Hepatocyte (in vitro differentiated cells): ENCODE results near the gene GNGT1. TPM values are rescaled to one million over a fixed set of nuclear protein-coding genes. Genes with fewer than 3 reads are reported as not detected.

Experiments
- DNase-seq: peaks from one replicate; pipeline ENCODE4 v3.0.0-alpha.2; 2016; ENCODE audit warnings: low spot score
- H2AFZ ChIP-seq: fragments of 200-600 bp; sonication (generic); 2 replicates; pipeline ENCODE4 v1.6.0; 2016; ENCODE audit warnings: antibody characterized with exemption, mild to moderate bottlenecking
- H3K27ac ChIP-seq: fragments of 200-600 bp; sonication (generic); 2 replicates; pipeline ENCODE4 v1.5.1; 2016; ENCODE audit warnings: mild to moderate bottlenecking
- H3K27me3 ChIP-seq: fragments of 200-600 bp; sonication (generic); 2 replicates; pipeline ENCODE4 v1.6.1; 2016
- H3K36me3 ChIP-seq: fragments of 200-600 bp; sonication (generic); replicated peaks from 2 replicates; pipeline ENCODE4 v1.5.1; 2016; ENCODE audit warnings: low read depth; ENCODE audit not compliant: insufficient read depth
- H3K4me1 ChIP-seq: fragments of 200-600 bp; sonication (generic); 2 replicates; pipeline ENCODE4 v1.5.1; 2016; ENCODE audit warnings: mild to moderate bottlenecking, moderate library complexity; ENCODE audit not compliant: insufficient read depth
- H3K4me2 ChIP-seq: fragments of 200-600 bp; sonication (generic); 2 replicates; pipeline ENCODE4 v1.6.0; 2016
- H3K4me3 ChIP-seq: fragments of 200-600 bp; sonication (generic); 2 replicates; pipeline ENCODE4 v1.5.1; 2016; ENCODE audit warnings: mild to moderate bottlenecking
- H3K79me2 ChIP-seq: fragments of 200-600 bp; sonication (generic); 2 replicates; pipeline ENCODE4 v1.6.0; 2017; ENCODE audit warnings: mild to moderate bottlenecking
- H3K9me2 ChIP-seq: fragments of 200-600 bp; sonication (generic); replicated peaks from 2 replicates; pipeline ENCODE4 v1.6.0; 2017; ENCODE audit warnings: mild to moderate bottlenecking; ENCODE audit not compliant: insufficient read depth
- H3K9me3 ChIP-seq: fragments of 200-600 bp; sonication (generic); 2 replicates; pipeline ENCODE4 v1.5.1; 2016; ENCODE audit warnings: low read depth, mild to moderate bottlenecking
- H4K20me1 ChIP-seq: fragments of 200-600 bp; sonication (generic); 2 replicates; pipeline ENCODE4 v1.6.0; 2016; ENCODE audit warnings: mild to moderate bottlenecking; ENCODE audit not compliant: insufficient read depth, poor library complexity, severe bottlenecking
- EZH2 ChIP-seq: fragments of 200-600 bp; sonication (generic); IDR thresholded peaks from 2 replicates; pipeline ENCODE4 v1.6.1; 2016; ENCODE audit warnings: antibody characterized with exemption, mild to moderate bottlenecking, borderline replicate concordance
- EZH2phosphoT487 ChIP-seq: fragments of 200-600 bp; sonication (generic); IDR thresholded peaks from one replicate; pipeline ENCODE4 v1.6.1; 2018; ENCODE audit warnings: antibody characterized with exemption, mild to moderate bottlenecking, low read depth, moderate library complexity; ENCODE audit not compliant: unreplicated experiment, severe bottlenecking
- WGBS: methylation state at CpG from one replicate; pipeline ENCODE4 v1.1.6; 2016; ENCODE audit warnings: low lambda C conversion rate; ENCODE audit errors: missing lambda C conversion rate; 5-methylcytosine and 5-hydroxymethylcytosine counted together
- polyA plus RNA-seq: library from polyadenylated mRNA; unstranded; fragments of >200 nt; fragmentation: Nextera tagmentation; extraction: Ambion mirVana; gene quantifications from 2 replicates; pipeline ENCODE4 v1.2.1, GENCODE V29; 2016
- small RNA-seq: library from RNA; depleted of rRNA; stranded (forward); fragments of <200 nt; gene quantifications from one replicate; pipeline ENCODE3, GENCODE V24; 2014
- total RNA-seq: library from RNA; depleted of rRNA; stranded (reverse); fragments of >200 nt; gene quantifications from 2 replicates; pipeline ENCODE4 v1.2.3, GENCODE V29; 2014
- TF ChIP-seq, protein P1 (sequence below): fragments of 200-600 bp; sonication (generic); IDR thresholded peaks from 2 replicates; pipeline ENCODE4 v1.5.1; 2016; ENCODE audit warnings: antibody characterized with exemption, mild to moderate bottlenecking; ENCODE audit not compliant: poor library complexity

The GNGT1 gene
- total and polyA plus RNA-seq, 2 experiments from 2014 or later: 0.24 TPM; not detected in 1

DNA sequence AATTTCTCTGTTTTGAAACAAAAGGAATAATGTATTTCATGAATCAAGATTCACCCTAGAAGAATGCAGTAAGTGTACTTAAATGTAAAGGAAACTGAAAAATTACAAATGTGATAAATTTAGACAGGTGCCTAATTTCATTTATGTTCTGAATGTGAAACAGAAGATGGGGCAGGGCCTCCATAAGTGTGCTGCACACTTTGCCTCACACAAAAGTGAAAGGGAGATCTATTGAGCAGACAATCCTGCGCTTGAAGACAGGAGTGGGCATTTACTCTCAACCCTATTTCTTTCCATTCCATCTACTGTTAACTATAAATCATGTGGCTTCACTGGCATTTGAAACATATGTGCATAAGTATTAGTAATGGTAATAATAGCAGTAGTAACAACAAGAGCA is 51.4 kb downstream of the GNGT1 start:
- no peak overlapping the region for H3K4me3 ChIP-seq
- no peak overlapping the region for H3K4me2 ChIP-seq
- H3K36me3 ChIP-seq: no peaks in the 10 kb centered on the region
- no peaks in the 10 kb centered on the region for H3K9me2 ChIP-seq
- no peak for DNase-seq
- no peaks in the 10 kb centered on the region for H4K20me1 ChIP-seq
- no peaks in the 10 kb centered on the region for H3K27me3 ChIP-seq
- no peak overlapping the region for H3K27ac ChIP-seq
- H2AFZ ChIP-seq: no peak overlapping the region
- H3K79me2 ChIP-seq: no peaks in the 10 kb centered on the region
- H3K4me1 ChIP-seq: no peaks in the 10 kb centered on the region
- WGBS: 91% methylated on average over 1 of the region's 1 CpG
- TF ChIP-seq EZH2phosphoT487 (no peak), EZH2 (no peak)
- TF ChIP-seq, protein P1, sequence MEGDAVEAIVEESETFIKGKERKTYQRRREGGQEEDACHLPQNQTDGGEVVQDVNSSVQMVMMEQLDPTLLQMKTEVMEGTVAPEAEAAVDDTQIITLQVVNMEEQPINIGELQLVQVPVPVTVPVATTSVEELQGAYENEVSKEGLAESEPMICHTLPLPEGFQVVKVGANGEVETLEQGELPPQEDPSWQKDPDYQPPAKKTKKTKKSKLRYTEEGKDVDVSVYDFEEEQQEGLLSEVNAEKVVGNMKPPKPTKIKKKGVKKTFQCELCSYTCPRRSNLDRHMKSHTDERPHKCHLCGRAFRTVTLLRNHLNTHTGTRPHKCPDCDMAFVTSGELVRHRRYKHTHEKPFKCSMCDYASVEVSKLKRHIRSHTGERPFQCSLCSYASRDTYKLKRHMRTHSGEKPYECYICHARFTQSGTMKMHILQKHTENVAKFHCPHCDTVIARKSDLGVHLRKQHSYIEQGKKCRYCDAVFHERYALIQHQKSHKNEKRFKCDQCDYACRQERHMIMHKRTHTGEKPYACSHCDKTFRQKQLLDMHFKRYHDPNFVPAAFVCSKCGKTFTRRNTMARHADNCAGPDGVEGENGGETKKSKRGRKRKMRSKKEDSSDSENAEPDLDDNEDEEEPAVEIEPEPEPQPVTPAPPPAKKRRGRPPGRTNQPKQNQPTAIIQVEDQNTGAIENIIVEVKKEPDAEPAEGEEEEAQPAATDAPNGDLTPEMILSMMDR: no peak
- H3K9me3 ChIP-seq: no peaks in the 10 kb centered on the region

DNA sequence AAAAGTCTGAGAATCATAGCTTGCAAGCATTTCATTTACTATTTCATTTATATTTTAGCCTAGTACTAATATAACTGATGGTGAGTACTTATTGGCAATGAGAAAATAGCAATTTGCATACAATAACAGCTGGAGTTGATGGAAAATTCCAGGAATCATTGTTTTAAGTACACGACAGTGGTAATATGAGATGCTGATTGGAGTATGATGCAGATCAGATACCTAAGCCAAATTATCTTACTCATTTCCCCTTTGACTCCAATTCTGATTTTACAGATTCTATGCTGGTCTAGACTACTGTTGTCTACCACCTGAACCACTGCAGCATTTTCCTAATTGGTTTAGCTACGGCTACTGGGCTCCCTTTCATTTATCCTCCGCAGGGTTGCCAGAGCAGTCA is 51.8 kb downstream of the GNGT1 start:
- 78% methylated on average over 3 of the region's 3 CpGs for WGBS
- Histone ChIP-seq H3K4me1 (no peaks in the 10 kb centered on the region), H3K9me2 (no peaks in the 10 kb centered on the region), H3K9me3 (no peaks in the 10 kb centered on the region), H4K20me1 (no peaks in the 10 kb centered on the region), H2AFZ (no peak overlapping the region), H3K79me2 (no peaks in the 10 kb centered on the region), H3K4me2 (no peak overlapping the region), H3K4me3 (no peak overlapping the region), H3K36me3 (no peaks in the 10 kb centered on the region), H3K27ac (no peak overlapping the region), H3K27me3 (no peaks in the 10 kb centered on the region)
- DNase-seq: no peak
- TF ChIP-seq, protein P1: no peak
- no peak for TF ChIP-seq EZH2phosphoT487
- TF ChIP-seq EZH2: no peak

DNA sequence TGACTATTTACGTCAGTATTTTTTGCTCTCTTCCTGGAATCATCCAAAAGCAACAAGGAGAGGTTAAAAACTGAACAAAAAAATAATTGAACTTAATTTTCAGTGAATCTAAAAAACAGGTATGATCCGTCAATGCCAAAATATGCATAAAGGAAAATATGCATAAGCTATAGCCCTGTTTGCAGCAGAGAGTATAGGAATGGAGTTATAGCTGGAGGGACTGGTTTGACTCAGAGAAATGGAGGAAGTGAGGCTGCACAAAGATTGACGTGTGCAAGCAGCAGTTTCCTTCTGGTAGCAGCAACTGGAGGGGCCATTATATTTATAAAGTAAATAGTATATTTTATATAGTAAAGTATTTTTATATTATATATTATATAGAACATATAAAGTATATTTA is 52.3 kb downstream of the GNGT1 start:
- TF ChIP-seq EZH2 (no peak), EZH2phosphoT487 (no peak)
- TF ChIP-seq, protein P1: no peak
- WGBS: 88% methylated on average over 3 of the region's 3 CpGs
- H3K9me3 ChIP-seq: no peaks in the 10 kb centered on the region
- no peak overlapping the region for H3K4me2 ChIP-seq
- no peaks in the 10 kb centered on the region for H3K27me3 ChIP-seq
- no peak overlapping the region for H2AFZ ChIP-seq
- no peak overlapping the region for H3K4me3 ChIP-seq
- no peaks in the 10 kb centered on the region for H3K79me2 ChIP-seq
- H3K27ac ChIP-seq: no peak overlapping the region
- H4K20me1 ChIP-seq: no peaks in the 10 kb centered on the region
- H3K36me3 ChIP-seq: no peaks in the 10 kb centered on the region
- H3K9me2 ChIP-seq: no peaks in the 10 kb centered on the region
- DNase-seq: no peak
- H3K4me1 ChIP-seq: no peaks in the 10 kb centered on the region

Small RNA genes lying within 50 kb of the gene (small RNA-seq; reads per million reads assigned to genes)
- gene AC002076.2: not detected

Other genes with a start within 250 kb of the GNGT1 start
- gene TFPI2, start 15.8 kb upstream of the GNGT1 start, total RNA-seq: 41.5 and 66.2 TPM in 2 replicates
- gene TFPI2, start 15.8 kb upstream of the GNGT1 start, polyA plus RNA-seq: 52.8 and 87.3 TPM in 2 replicates
- 10.0 and 11.2 TPM in 2 replicates for gene GNG11, start 15.2 kb downstream of the GNGT1 start, total RNA-seq
- 18.0 and 21.1 TPM in 2 replicates for gene GNG11, start 15.2 kb downstream of the GNGT1 start, polyA plus RNA-seq
- gene BET1, start 97.8 kb downstream of the GNGT1 start, total RNA-seq: 50.7 and 50.9 TPM in 2 replicates
- 41.1 and 45.5 TPM in 2 replicates for gene BET1, start 97.8 kb downstream of the GNGT1 start, polyA plus RNA-seq